ENCODE measurements around the gene TRPM3.

GRCh38 chr9:70588381-70588780 is 533.0 kb downstream of the TRPM3 start:
- no peak for TF ChIP-seq POLR2AphosphoS5 (IDR thresholded peaks at IDR 0.05)
- no peak for TF ChIP-seq CTCF (IDR thresholded peaks at IDR 0.05)
